Measurements from ENCODE around the gene COX7B2. TPM values are rescaled to one million over a fixed set of nuclear protein-coding genes. Genes with fewer than 3 reads are reported as not detected.

The COX7B2 gene
- polyA plus RNA-seq, result not detected in 2 replicates

DNA sequence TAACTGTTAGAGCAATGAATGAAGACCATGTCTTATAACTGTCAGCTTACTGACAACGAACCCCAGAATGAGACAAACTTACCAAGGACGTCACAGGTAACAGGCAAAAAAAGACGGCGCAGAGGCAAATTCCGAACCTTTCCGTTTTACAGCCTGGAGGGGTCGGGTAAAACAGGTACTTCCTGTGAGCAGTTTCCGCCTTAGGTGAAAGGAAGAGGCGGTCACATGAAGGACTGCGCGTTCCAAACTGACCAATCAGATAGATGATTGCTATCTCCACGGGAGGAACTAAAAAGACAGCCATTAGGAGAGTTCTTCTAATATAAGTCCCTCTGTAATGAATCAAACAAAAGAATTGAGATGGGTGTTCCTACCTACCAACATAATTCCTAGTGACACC is at the start of gene COX7B2:
Gene COX7B2 (minus strand): TSS at position 168 of the 400 bp plus-strand sequence. CDS start 174,053 bp downstream, outside the sequence.

Other genes starting within 250 kb of the COX7B2 start
- gene GABRA4, start 84.3 kb upstream of the COX7B2 start, polyA plus RNA-seq, result 0.81 and 15.9 TPM in 2 replicates
- 13.9 and 31.8 TPM in 2 replicates for gene GABRB1, start 122.3 kb upstream of the COX7B2 start, polyA plus RNA-seq